GM13977 (cell line): Measurements from ENCODE around the gene CEP152.

Experiments
- DNase-seq: peaks from one replicate; pipeline ENCODE4 v3.0.0; 2012; ENCODE audit warnings: low spot score
- CTCF ChIP-seq: IDR thresholded peaks from 2 replicates; pipeline ENCODE4 v1.5.1; 2012; ENCODE audit warnings: mild to moderate bottlenecking, control low read depth; ENCODE audit not compliant: insufficient read depth; ENCODE audit errors: extremely low read depth, missing control alignments
- in situ Hi-C: fragments of 300-500 bp; cut with MboI; formaldehyde crosslinking; loops from one replicate; pipeline ENCODE4 v1.12.0; 2022; ENCODE audit warnings: low sequenced_read_pairs, low pct_unique_long_range_greater_than_20kb, mixed read lengths, inconsistent platforms; ENCODE audit not compliant: unreplicated experiment

CEP152 gene

GRCh38 chr15:48761393-48762158 is 49.3 kb downstream of the CEP152 start:
- no peak for TF ChIP-seq CTCF
- DNase-seq: no peak
- in situ Hi-C loops: no loop called here

- DNase-seq: no peak
- TF ChIP-seq CTCF: no peak
- in situ Hi-C loops: no loop called here
These were observed 50.9 kb downstream of the CEP152 start for GRCh38 chr15:48759921-48760320.

GRCh38 chr15:48757661-48758060 is 53.2 kb downstream of the CEP152 start:
- DNase-seq: no peak
- in situ Hi-C loops: no loop called here
- no peak for TF ChIP-seq CTCF

GRCh38 chr15:48754011-48754410 is 56.9 kb downstream of the CEP152 start:
- in situ Hi-C loops: no loop called here
- no peak for DNase-seq
- TF ChIP-seq CTCF: no peak

- TF ChIP-seq CTCF: no peak
- no peak for DNase-seq
- in situ Hi-C loops: no loop called here
These were observed 59.3 kb downstream of the CEP152 start for GRCh38 chr15:48751595-48751994.

GRCh38 chr15:48748535-48748934 is 62.3 kb downstream of the CEP152 start:
- in situ Hi-C loops: no loop called here
- no peak for DNase-seq
- TF ChIP-seq CTCF: no peak
